ENCODE data around the gene ACOT12.
"Not testable (repeated sequence)": the region's sequence is repeated elsewhere in the genome, so short reads cannot be mapped to it uniquely, and the experiment has no call there.

Gene ACOT12

DNA sequence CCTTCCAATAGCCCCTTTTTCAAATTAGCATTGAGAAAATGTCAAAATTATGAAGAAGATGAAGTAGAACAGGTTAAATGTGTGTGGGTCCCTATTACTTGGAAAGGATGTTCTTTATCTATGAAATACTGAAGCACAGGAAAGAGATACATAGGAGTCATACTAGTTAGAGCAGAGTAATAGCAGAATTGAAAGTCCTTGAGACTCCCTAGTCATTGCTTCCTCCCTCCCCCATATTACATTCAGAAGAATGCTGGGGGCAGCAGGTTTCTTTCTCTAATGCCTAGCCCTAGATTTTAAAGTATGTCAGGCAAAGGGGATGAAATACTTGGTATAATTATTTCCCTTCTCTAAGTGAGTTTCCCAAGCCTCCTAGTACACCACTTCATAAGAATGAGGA, 88.1 kb downstream of the ACOT12 start:
- no peak for DNase-seq (ENCODE audit: low read depth, low spot score)

DNA sequence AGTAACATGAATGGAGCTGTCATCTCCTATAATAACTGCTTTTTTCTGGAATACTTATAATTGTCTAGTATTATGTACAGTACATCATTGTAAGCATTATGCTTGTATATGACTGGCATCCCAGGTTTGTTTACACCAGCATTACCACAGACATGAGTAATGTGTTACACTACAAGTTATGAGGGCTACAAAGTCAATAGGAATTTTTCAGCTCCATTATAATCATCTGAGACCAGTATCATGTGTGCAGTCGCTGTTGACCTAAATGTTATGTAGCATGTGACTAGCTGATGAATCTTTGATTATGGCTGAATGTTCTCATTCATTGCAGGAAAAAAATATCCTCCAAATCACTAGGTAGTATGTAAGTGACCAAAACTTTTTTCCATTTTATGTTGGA, 90.4 kb downstream of the ACOT12 start:
- no peak for DNase-seq (ENCODE audit: low read depth, low spot score)
- H3K4me3 ChIP-seq (ENCODE audit: low read length) = no peak overlapping the region

More for the DNA sequence above, 88.1 kb downstream of the ACOT12 start:
- H3K4me3 ChIP-seq (ENCODE audit: low read length) = no peak overlapping the region

DNA sequence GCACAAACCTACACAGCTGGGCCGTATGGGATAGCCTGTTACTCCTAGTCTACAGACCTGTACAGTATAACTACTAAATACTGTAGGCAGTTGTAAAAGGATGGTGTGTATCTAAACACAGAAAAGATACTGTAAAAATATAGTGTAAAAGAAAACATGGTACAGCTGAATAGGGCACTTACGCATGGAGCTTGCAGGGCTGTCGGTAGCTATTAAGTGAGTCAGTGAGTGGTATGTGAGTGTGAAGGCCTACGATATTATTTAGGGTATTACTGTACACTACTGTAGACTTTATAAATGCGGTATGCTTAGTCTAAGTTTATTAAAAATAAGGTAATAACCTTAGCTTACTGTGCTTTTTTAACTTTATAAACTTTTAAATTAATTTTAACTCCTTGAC, 91.3 kb downstream of the ACOT12 start:
- peak overlapping the region; percentile 81 for H3K4me3 ChIP-seq (ENCODE audit: low read length)
- DNase-seq (ENCODE audit: low read depth, low spot score) = no peak

DNA sequence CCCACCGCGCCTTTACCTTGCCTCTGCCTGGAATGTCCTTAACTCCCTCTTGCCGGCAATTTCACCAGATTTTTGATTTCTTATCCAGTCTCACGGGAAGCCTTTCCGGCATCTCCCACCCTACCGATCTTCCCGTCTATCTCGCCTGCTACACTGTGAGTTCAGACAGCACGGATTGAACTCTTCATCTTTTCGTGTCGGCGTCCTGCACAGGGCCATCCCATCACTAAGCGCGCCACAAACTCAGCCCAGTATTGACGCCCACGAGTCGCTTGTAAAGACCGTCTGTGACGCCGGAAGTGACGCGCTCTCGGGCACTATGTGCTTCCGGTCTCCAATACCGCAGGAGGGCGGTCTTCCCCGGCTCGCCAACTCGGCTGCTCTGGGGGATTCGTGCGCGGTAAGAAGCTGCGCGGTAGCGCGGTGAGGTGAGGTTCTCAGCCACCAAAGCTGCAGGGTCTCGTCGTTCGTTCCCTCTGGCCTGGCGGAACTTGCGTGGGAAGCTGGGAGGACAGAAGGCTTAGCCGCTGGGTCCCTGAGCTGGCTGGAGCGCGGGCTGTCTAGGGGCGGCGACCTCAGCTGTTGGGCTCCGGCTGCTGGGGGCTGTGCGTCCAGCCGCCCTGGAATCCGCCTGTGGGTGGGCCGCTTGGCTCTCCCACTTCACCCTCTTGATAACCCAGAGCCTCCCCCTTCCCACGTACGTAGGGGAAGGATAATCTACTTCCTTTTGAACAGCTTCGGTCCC, 92.5 kb downstream of the ACOT12 start, which contains the start of gene ZCCHC9:
TSS of gene ZCCHC9 (plus strand) at position 317 of the 745 bp plus-strand sequence. CDS start 3,171 bp downstream, outside the sequence.
- peak within 1 kb of the TSS; percentile 81 for H3K4me3 ChIP-seq (ENCODE audit: low read length)
- DNase-seq (ENCODE audit: low read depth, low spot score) = peak; percentile 94

DNA sequence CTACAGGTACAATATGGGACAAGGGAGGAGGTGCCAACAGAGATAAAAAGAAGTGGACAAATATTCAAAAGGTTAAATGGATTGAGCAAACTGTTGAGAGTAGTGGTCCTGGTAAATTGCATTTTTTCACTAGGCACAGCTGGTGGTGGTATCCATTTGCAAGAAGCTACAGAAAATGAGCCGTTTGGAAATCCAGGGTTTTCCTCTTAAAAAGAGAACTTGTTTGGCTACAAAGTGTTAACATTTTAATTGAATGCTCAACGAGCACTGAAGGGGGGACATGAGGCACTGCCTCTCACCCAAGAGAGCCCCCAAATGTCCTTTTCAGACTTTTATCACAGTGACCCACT, 93.0 kb downstream of the ACOT12 start:
- peak overlapping the region; percentile 81 for H3K4me3 ChIP-seq (ENCODE audit: low read length)
- no peak for DNase-seq (ENCODE audit: low read depth, low spot score)

DNA sequence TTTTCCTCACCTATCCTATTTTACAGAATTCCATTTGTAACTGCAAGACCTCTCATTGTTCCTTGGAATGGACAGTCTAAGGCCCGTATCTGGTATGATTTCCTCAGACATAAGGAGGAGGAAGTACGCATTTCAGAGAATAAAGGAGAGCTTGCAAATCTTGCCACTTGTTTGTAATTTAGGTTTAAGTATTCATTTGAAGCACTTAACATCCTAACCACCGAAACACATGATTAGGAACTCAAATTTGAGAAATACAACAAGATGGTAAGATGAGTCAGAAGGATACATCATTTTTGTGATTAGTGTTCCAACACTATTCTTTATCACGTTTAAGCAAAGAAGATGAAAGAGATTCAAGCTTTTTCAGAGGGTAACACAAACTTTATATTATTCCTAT, 96.4 kb downstream of the ACOT12 start:
- DNase-seq (ENCODE audit: low read depth, low spot score) = no peak
- no peak overlapping the region for H3K4me3 ChIP-seq (ENCODE audit: low read length)

DNA sequence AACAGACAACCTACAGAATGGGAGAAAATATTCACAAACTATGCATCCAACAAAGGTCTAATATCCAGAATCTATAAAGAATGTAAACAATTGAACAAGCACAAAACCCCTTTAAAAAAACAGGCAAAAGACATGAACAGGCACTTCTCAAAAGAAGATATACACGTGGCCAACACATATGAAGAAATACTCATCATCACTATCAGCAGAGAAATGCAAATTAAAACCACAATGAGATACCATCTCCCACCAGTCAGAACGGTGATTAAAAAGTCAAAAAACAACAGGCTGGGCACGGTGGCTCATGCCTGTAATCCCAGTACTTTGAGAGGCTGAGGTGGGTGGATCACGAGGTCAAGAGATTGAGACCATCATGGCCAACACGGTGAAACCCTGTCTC, 99.9 kb downstream of the ACOT12 start:
- DNase-seq (ENCODE audit: low read depth, low spot score); H3K4me3 ChIP-seq (ENCODE audit: low read length): not testable (repeated sequence)

DNA sequence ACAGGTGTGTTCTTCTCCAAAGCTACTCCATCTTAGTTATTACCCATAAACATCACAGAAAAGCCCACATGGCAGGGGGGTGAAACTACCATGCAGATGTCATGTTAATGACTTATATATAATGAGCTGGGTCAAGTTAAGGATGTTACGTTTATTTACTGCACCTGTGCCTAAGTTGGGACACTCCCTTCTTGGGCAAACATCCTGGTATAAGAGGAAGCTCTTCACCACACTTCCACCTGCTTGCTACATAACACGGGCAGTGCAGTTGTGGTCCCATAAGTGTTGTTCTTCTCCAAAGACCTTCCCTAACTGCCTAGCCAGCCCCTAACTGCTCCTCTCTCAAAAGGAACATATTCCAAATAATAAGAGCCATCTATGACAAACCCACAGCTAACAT, 101.8 kb downstream of the ACOT12 start:
- H3K4me3 ChIP-seq (ENCODE audit: low read length) = no peak overlapping the region
- DNase-seq (ENCODE audit: low read depth, low spot score) = no peak

DNA sequence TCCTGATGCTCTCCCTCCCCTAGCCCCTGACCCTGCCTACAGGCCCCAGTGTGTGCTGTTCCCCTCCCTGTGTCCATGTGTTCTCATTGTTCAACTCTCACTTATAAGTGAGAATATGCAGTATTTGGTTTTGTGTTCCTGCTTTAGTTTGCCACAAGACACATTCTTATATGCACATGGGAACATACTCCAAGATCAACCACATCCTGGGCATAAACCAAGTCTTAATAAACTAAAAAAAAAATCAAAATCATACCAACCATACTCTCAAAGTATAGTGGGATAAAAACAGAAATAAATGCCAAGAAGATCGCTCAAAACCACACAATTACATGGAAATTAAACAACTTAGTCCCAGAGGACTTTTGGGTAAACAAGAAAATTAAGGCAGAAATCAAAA, 103.8 kb downstream of the ACOT12 start:
- peak; percentile 55 for DNase-seq (ENCODE audit: low read depth, low spot score)

DNA sequence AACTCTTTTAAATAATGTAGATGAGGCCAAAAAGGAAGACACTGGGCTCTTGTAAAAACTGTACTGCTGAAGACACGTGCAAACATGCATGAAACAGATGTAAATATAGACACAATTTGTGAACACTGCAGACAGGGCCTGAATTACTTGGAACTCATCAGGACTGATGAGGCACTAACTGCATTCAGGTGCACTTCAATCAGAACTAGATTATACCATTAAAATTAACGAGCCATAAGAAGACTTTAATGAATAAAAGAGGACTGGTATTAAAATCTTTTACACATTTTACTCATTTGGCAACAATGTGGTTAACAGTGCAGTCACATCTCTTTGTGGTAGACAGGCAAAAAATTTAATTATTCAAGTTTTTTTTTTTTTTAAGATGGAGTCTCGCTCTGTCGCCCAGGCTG, 105.9 kb downstream of the ACOT12 start:
- H3K4me3 ChIP-seq (ENCODE audit: low read length) = no peak overlapping the region
- no peak for DNase-seq (ENCODE audit: low read depth, low spot score)

More for the DNA sequence above, 103.8 kb downstream of the ACOT12 start:
- H3K4me3 ChIP-seq (ENCODE audit: low read length) = no peak overlapping the region

DNA sequence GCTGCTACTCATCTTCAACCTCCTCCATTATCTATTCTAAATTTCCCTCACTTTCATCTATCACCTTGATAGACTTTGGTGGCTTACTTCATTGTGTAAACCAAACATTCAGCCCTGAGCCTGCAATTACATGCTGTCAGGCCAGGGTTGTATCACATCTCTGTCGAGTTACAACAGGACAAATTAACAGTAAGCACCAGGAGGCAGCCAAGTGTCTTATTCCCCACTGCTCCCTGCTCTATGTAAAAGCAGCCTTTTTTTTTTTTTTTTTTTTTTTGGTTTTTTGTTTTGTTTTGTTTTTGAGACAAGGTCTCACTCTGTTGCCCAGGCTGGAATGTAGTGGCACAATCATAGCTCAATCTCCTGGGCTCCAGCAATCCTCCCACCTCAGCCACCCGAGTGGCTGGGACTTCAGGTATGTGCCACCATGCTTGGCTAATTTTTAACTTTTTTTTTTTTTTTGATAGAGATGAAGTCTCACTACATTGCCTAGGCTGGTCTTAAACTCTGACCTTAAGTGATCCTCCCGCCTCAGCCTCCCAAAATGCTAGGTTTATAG, 107.8 kb downstream of the ACOT12 start:
- H3K4me3 ChIP-seq (ENCODE audit: low read length) = no peak overlapping the region
- DNase-seq (ENCODE audit: low read depth, low spot score) = no peak

DNA sequence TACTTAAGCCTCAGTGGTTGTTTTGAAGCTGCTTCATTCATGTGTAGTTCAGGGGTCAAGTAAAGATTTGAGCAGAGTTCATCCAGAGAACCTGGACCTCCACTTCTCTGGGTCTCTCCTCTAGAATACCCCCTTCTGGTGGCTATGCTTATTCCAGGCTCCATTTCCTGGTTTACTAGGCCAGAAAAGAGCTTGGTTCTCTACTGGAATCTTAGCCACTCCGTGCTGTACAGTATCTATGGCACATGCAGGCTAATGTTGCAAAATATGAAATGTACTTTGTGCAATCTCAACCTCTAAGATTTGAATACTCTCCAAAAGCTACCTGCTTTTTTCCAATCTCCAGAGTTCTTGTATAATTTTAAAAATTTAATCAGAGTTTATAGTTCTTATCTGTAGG, 110.0 kb downstream of the ACOT12 start:
- DNase-seq (ENCODE audit: low read depth, low spot score) = no peak

More for the DNA sequence above, 110.0 kb downstream of the ACOT12 start:
- no peak overlapping the region for H3K4me3 ChIP-seq (ENCODE audit: low read length)

All from Jurkat, Clone E6-1 (cell line).